ENCODE results near the gene ARMH4. TPM values are rescaled to one million over a fixed set of nuclear protein-coding genes. Genes with fewer than 3 reads are reported as not detected.
"Not testable (repeated sequence)": the region's sequence is repeated elsewhere in the genome, so short reads cannot be mapped to it uniquely, and the experiment has no call there.

The ARMH4 gene
- total RNA-seq, 1 donor from 2014 or later: 5.7 TPM

DNA sequence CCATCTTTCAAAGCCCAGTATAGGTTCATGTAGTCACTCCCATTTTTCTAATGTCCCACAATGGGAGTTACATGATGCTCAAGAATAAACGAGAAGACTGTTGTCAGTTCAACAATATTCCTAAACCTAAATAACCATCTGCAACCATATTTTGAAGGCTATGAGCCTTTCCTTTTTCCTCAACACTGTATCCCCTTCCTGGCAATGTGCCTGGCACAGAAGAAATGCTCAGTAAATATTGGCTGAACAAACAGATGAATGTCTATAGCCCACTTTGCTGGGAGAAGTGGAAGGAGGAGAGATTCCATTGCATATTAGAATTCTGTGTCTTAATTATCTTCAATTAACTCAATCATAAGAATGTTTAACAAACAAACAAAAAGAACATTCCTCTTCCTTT lies 6.1 kb downstream of the ARMH4 start:
- no peak for DNase-seq (ENCODE audit: extremely low read depth, low read depth, low spot score)

DNA sequence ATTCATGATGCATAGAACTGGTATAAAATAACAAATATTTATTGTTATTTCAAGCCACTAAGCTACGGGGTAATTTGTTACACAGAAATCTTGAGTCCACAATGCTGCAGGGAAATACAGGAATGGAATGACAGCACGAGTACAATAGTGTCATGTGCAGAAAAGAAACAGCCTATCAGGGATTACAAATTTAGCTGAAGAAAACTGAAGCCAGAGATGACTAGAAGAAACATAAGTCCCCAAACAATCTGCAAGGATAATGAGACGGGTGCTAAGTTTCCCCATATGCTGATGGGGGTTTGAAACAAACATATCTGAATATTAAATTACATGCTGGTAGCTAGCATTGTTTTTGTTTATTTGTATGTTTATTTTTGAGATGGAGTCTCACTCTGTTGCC lies 8.9 kb downstream of the ARMH4 start:
- DNase-seq (ENCODE audit: extremely low read depth, low read depth, low spot score): no peak

DNA sequence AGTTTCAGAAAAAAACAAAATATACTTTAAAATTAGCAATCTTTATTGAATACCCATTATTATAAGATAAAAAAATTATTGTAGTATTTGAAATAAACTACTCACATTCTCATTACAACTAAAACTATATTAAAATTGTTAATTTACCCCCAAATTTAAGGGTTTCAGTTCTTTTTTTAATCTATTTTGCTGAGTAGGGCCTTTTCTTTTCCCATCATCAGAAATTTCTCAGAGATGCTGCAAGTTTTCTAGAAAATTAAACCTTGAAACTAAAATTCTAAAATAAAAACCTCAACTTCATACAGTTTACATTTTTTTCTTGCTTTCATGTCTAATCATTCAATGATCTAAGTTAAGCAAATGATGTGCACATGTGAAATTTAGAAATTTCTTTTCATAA lies 10.1 kb downstream of the ARMH4 start:
- no peak for DNase-seq (ENCODE audit: extremely low read depth, low read depth, low spot score)

GRCh38 chr14:58138714-58139482 lies 13.1 kb downstream of the ARMH4 start:
- DNase-seq (ENCODE audit: extremely low read depth, low read depth, low spot score): no peak

DNA sequence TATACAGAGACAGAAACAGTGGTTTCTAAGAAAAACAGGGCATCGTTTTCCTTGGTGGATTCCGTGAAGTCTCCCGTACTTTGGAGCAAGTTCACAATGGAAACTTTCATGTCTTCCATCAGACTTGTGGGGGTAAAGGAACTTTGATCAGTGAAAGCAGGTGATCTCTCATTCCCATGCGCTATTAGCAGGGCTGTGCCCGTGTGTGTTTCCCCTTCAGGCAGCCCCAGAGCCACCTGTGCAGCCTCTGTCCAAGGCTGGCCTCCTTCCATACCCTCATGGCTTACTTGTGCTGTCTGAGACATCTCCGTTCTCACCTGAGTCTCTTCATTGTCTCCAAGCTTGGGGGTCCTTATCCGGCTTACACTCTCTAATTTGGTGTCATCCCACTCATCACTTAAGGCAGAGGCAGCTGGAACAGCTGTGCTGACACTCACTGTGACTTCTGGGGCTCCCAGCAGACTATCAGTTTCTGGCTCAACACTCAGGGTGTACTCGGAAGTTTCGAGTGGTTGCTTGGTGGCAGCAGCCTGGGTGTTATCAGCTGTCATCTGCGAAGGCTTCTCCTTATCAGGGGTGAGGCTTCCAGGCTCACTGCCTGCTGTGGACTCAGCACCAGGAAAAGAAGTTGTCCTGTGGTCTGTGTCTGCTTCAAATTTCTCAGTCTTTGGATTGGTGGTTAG lies 13.8 kb downstream of the ARMH4 start:
- DNase-seq (ENCODE audit: extremely low read depth, low read depth, low spot score): no peak

DNA sequence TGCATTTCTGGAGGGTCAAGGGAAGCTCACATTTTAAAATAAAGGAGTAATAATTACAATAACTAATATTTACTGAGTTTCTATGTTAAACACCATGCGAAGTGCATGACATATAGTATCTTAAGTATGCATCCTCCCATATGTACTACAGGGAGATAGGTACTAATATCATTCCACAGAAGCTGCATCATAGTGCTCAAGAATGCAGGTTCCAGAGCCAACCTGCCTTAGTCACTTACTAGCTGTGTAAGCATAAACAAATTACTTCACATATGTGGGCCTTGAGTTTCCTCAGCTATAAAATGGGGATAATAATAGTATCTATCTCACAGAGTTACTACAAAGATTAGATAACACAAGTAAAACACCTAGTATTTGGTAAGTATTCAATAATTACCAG lies 18.3 kb downstream of the ARMH4 start:
- DNase-seq (ENCODE audit: extremely low read depth, low read depth, low spot score): no peak

DNA sequence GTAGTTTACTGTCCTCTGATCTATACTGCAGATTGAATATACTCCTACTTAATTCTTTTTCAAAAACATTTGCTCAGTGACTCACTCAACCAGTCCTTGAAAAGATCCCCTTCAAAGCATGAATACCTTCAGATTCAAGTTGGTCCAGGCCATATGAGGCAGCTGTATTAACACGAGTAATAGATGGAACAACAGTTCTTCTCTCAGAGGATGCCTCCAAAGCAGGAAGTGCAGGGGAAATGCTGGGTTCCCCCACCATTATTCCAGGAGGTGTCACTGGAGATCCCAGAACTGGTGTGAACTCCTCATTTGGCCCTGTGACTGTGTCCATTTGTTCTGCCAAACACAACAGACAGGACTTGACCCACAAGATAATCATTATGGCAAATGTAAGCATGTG lies 20.6 kb downstream of the ARMH4 start:
- DNase-seq (ENCODE audit: extremely low read depth, low read depth, low spot score): no peak

DNA sequence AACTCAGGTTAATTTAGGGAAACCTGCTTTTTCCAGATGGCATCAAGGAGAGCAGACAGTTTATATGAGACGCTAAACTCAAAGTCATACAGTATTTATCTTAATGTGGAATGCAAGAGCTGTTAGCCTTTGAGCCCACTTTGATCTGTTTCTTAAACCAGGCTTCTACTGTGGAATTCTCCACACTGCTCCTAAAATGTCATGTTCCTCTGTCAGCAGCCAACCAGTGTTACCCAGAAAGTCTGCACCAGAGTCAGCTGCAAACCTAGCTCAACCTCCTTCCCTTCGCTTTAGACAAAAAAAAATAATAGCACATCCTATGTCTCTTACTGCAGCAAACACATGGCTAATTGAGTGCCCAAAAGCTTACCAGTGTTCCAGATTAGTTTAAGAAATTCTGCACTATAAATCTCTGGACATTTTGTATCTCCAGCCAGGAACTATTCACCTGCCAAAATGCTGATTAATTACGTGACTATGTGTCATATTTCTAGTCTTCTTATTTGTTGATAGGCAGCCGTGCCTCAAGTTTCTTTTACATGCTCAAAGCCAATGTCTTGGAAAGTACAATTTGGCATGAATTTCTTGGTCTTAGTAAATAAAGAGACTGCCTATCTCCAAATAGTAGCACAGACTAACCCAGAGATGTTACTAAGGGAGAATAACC lies 21.8 kb downstream of the ARMH4 start:
- no peak for DNase-seq (ENCODE audit: extremely low read depth, low read depth, low spot score)

- no peak for DNase-seq (ENCODE audit: extremely low read depth, low read depth, low spot score)
These were observed 22.8 kb downstream of the ARMH4 start for GRCh38 chr14:58129208-58129607.

DNA sequence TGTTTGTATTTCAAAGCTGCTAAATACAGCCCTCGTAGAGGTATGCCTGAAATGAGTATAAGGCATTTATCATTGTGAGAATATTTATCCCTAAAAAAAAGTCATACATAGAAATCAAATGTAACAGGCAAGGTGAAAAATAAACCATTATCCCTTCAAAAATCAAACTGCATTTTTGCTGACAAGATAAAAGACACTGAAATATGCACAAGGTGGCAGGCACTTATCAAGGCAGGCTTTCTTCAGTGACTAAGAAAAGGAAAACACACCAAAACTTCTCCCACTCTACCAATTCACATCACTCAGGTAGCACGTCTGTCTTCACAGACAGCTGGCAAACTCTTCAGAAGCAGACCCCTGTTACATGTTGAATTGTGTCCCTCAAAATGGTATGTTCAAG lies 23.6 kb downstream of the ARMH4 start:
- no peak for DNase-seq (ENCODE audit: extremely low read depth, low read depth, low spot score)

DNA sequence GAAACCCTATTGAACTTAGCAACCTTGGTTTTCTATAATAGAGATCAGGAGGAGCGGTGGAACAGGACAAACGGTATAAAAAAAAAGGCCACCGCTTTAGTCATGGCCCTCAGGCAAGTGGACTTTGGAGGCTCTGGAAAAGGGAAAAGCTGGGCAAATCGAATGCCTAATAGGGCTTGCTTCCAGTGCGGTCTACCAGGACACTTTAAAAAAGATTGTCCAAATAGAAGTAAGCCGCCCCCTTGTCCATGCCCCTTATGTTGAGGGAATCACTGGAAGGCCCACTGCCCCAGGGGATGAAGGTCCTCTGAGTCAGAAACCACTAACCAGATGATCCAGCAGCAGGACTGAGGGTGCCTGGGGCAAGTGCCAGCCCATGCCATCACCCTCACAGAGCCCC lies 29.5 kb downstream of the ARMH4 start:
- not testable (repeated sequence) for DNase-seq (ENCODE audit: extremely low read depth, low read depth, low spot score)

DNA sequence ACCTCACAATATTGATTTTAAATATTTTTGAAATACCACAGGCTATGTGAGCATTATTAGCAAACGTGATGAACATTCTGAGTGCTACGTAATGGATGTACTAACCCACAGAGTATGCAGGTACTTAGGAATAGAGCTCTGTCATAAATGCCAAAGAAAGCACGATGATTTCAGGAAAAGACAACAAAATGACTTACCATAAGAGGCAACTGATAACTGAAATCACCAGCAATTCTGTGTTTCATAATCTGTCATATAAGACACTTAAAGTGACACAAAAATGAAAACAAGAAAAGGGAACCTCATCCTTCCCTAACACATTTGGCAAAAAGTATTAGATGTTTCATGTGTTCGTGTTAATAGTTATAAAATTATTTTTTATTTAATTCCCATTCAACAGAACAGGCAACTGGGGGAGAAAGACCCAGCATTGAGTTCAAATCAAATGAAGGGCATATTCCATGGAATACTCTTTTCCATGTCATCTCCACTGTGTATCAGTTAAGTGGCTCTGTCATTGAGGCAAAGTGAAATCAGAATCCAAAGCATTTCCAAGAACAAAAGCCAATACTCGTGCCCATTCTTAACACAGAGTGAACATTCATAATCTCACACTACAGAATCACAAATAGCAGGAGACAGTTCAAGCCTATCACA lies 30.4 kb downstream of the ARMH4 start:
- no peak for DNase-seq (ENCODE audit: extremely low read depth, low read depth, low spot score)

GRCh38 chr14:58119381-58119780 lies 32.6 kb downstream of the ARMH4 start:
- no peak for DNase-seq (ENCODE audit: extremely low read depth, low read depth, low spot score)

DNA sequence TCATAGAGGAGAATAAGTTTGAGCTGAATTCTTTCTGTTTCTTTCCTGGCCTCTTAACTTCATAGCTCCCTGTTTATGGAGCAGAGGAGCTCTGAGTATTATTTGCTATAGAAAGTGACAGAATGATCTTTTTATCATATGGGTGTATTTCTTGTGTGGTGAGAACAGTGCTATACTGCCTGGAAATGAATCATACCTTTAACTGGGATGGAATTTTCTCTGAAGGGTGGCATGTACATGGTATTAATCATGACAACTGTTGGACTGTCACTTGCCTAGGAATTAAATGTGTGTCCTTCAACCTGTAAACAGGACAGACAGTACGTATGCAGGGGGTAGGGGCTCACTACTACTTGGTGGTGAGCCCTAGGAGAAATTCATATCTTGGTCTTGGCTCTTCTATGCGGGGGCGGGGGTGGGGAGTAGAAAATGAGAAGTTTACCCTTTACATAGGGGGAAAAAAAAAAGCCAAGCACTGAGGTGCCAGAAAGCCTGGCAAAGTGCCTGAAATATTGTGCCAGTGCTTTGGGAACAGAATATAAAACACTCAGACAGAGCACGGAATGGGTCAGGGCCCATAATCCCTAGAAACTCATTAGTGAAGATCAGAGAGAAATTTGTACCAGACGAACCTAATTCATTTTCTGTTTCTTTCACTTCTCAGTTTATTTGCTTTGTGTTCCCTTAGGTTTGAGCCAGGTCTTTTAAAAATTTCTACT lies 33.8 kb downstream of the ARMH4 start:
- DNase-seq (ENCODE audit: extremely low read depth, low read depth, low spot score): no peak

DNA sequence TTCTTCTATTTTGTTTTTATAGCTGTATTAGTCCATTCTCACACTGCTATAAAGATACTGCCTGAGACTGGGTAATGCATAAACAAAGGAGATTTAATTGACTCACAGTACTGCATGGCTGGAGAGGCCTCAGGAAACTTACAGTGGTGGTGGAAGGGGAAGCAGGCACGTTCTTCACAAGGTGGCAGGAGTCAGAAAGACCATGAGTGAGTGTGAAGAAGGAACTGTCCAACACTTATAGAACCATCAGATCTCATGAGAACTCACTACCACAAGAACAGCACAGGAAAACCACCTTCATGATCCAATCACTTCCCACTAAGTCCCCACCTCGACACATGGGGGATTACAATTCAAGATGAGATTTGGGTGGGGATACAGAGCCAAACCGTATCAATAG lies 42.3 kb downstream of the ARMH4 start:
- DNase-seq (ENCODE audit: extremely low read depth, low read depth, low spot score): no peak

DNA sequence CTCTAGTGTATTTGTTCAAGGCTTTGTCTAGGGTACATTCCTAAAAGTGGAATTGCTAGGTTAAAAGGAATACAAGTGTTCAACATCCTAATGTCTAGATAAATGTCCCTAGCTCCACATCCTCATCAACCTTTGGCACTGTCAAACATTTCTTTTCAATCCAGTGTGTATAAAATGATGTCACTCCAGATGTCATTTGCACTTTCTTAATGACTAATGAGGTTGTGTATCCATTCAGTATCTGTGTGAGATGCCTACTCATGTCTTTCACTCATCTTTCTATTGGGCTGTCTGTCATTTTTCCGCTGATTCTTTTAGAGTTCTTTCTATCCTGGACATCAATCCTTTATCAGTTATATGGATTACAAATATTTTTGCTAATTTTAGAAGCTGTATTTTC lies 43.3 kb downstream of the ARMH4 start:
- no peak for DNase-seq (ENCODE audit: extremely low read depth, low read depth, low spot score)

DNA sequence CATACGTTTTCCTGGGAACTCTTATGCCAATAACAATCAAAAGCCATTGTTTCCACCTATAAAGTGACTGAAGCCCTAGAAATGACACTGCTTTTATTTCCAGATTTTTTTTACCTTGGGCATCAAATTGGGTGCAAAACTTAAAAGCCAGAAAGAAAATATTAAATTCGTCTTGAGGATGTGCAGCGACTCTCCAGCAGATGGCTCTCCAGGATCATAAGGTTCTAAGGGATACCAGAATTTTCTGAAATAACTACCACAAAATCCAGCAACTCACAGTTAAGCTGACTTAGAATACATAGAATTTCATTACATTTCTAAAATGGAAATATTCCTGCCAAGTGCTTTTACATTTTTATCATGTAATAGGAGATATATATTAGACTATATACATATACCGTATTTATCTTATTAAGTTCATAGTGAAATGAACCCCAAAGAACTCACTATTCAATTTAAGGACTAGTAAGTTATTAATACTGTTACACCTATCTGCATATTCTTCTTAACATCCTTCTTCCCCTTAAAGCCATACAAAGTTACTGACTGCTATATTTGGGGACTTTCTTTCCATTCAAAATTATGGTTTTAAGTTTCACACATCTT lies 44.0 kb downstream of the ARMH4 start:
- peak; percentile 47 for DNase-seq (ENCODE audit: extremely low read depth, low read depth, low spot score)

DNA sequence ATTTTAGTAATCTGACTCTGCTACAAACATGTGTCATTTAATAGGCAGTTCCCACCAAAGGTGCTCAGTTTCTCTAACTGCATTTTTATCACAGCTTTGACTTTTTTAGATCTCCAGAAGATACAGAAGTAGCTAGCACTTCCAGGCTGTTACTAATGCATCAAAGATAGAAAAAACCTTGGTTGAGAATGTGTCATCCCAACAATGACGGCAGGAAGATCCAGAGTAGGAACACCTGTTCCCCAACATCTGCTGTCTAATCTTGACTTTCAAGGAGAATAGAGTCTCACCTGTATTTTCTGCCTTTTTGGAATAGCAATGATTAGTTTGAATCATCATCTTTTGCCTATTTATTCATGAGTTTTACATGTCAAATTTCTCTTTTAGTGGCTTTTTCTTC lies 45.0 kb downstream of the ARMH4 start:
- no peak for DNase-seq (ENCODE audit: extremely low read depth, low read depth, low spot score)

- no peak for DNase-seq (ENCODE audit: extremely low read depth, low read depth, low spot score)
These were observed 45.6 kb downstream of the ARMH4 start for GRCh38 chr14:58106446-58106845.

- DNase-seq (ENCODE audit: extremely low read depth, low read depth, low spot score): no peak
These were observed 47.2 kb downstream of the ARMH4 start for GRCh38 chr14:58104808-58105207.
